Measurements from ENCODE around the gene ITPKB. TPM values are rescaled to one million over a fixed set of nuclear protein-coding genes. Genes with fewer than 3 reads are reported as not detected.

ITPKB gene
- total RNA-seq, 4 donors from 2014 or later: 29.7 to 117 (median 44.9) TPM

DNA sequence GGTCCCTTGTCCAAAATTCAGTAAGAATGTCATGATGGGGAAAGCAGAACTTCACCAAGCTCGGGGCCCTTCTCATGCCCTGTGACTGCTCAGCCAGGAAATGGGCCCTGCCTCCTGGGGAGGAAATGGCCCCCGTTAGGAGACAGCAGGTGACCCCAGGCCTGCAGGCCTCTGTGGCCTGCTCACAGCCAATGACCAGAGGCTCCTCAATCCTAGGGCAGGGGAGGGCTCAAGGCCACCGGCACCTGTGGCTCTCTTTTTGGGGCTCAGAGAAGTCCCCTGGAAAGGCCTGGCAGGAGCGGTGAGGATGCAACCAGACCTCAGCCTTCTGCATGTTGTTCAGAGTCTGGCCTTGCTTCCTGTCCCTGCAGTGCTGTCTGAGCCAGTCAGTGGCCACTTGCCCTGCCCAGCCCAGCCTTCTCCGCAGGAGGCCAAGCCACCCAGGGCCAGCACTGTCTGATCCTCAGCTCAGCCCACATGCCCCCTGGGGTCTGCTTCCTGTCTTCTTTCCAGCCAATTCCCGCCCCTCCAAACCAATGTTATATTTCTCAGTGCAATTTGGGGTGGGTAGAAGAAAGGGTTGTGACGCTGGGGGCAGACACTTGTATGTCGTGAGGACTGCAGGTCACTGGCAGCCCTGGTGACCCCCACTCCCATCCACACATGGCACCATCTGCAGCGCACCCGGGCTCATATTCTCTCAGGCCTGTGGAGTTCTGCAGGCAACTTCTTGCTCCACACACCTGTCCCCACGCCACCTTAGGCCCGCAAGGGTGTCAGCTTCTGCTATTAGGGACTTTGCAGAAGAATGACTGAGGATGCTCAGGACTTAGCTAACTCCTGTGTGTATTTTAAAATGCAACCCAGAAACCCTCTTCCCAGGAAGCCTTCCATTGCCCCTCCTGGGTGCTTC lies 83.6 kb downstream of the ITPKB start:
- intact Hi-C loops (cut with DNase I; ENCODE audit: low total_unique reads): no loop called here
- no peak overlapping the region for H3K27ac ChIP-seq
- no peaks in the 10 kb centered on the region for H3K36me3 ChIP-seq
- H3K9me3 ChIP-seq: no peaks in the 10 kb centered on the region
- H3K4me3 ChIP-seq: no peak overlapping the region
- DNase-seq: no peak
- no peak for TF ChIP-seq POLR2A (IDR thresholded peaks at IDR 0.05)
- TF ChIP-seq, protein P1, sequence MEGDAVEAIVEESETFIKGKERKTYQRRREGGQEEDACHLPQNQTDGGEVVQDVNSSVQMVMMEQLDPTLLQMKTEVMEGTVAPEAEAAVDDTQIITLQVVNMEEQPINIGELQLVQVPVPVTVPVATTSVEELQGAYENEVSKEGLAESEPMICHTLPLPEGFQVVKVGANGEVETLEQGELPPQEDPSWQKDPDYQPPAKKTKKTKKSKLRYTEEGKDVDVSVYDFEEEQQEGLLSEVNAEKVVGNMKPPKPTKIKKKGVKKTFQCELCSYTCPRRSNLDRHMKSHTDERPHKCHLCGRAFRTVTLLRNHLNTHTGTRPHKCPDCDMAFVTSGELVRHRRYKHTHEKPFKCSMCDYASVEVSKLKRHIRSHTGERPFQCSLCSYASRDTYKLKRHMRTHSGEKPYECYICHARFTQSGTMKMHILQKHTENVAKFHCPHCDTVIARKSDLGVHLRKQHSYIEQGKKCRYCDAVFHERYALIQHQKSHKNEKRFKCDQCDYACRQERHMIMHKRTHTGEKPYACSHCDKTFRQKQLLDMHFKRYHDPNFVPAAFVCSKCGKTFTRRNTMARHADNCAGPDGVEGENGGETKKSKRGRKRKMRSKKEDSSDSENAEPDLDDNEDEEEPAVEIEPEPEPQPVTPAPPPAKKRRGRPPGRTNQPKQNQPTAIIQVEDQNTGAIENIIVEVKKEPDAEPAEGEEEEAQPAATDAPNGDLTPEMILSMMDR (IDR thresholded peaks at IDR 0.05): no peak
- peaks cover 14 to 21% of the 10 kb centered on the region in 2 donors for H3K4me1 ChIP-seq
- H3K27me3 ChIP-seq: no peaks in the 10 kb centered on the region

DNA sequence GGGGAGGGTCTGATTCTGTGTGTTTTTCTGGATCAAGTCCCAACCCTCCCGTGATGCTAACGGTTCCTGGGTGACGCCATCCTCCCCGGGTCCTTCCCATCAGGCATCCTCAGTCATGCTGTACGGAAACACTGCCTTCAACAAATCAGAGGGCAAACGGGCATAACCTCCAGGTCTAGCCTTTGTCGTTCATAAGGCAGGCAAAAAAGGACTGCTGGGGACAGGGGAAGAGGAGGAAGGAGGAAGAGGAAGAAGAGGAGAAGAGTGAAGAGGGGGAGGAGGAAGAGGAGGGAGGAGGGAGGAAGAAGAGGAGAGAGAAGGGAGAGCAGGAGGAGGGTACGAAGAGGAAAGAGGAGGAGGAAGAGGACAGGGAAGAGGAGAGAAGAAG lies 84.4 kb downstream of the ITPKB start:
- DNase-seq: no peak
- TF ChIP-seq, protein P1 (IDR thresholded peaks at IDR 0.05): no peak
- TF ChIP-seq POLR2A (IDR thresholded peaks at IDR 0.05): no peak
- Histone ChIP-seq H3K36me3 (no peaks in the 10 kb centered on the region), H3K9me3 (no peaks in the 10 kb centered on the region), H3K27me3 (no peaks in the 10 kb centered on the region), H3K4me1 (peaks cover 8 to 15% of the 10 kb centered on the region in 2 donors), H3K4me3 (no peak overlapping the region), H3K27ac (no peak overlapping the region)
- intact Hi-C loops (cut with DNase I; ENCODE audit: low total_unique reads): no loop called here

DNA sequence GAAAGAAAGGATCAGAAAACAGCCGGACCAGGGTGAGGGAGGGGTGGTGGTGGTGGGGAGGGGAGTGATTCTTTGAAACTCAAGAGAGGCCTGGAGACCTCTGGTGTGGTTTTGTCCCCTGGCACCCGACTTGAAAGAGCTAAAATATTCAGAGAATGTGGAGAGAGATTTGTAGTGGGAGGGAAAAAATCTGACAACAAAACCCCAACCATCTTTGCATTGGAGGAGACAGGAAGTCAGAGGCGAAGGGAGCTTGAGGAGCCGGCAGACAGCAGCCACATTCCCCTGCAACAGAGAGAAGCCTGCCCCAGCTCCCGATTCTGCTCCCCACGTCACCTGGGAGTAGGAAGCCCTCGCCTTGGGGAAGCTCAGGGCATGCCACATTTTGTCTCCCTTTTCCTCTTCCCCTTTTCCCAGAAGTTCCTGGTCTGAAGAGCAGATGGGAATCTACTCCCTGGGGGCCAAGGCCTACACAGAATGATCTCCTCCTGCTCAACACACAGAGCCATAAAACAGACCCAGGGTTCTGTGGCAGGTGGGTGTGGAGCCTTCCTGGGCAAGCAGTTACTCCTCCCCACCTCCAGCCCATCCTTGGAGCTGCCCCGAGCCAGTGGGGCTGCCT lies 84.9 kb downstream of the ITPKB start:
- H3K4me1 ChIP-seq: peaks cover 7 to 13% of the 10 kb centered on the region in 2 donors
- TF ChIP-seq, protein P1 (IDR thresholded peaks at IDR 0.05): no peak
- no peak for TF ChIP-seq POLR2A (IDR thresholded peaks at IDR 0.05)
- no peak for DNase-seq
- H3K27me3 ChIP-seq: no peaks in the 10 kb centered on the region
- H3K9me3 ChIP-seq: no peaks in the 10 kb centered on the region
- intact Hi-C loops (cut with DNase I; ENCODE audit: low total_unique reads): no loop called here
- H3K36me3 ChIP-seq: no peaks in the 10 kb centered on the region
- H3K27ac ChIP-seq: no peak overlapping the region
- no peak overlapping the region for H3K4me3 ChIP-seq

DNA sequence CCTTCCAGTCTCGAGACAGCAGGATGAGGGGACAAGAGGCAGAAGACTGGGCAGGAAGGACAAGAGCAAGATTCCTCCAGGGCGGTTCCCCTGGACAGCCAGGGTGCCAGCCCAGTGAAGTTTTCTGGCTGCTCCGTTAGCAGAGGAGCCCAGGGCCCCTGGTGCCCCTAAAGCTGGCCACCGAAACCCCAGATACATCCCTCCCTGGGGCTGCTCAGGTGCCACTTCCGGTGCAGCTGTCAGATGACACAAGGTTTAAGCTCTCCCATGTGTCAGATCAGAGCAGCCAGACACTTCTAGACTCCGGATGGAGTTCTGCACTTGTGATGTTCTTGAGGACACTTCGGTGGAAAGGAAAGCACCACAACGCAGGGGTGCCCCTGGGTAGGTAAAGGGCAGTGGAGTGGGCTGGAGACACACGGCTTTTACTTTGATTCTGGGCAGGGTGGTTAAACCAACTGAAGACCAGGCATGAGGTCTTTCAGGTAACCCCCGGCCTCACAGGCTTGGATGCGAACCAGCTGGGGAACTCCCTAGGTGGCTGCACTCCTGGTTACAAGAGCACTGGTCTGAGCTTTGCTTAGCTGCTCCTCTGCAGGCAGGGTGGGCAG lies 85.7 kb downstream of the ITPKB start:
- no peak overlapping the region for H3K4me3 ChIP-seq
- H3K27ac ChIP-seq: no peak overlapping the region
- H3K27me3 ChIP-seq: no peaks in the 10 kb centered on the region
- DNase-seq: no peak
- H3K9me3 ChIP-seq: no peaks in the 10 kb centered on the region
- no peaks in the 10 kb centered on the region for H3K36me3 ChIP-seq
- intact Hi-C loops (cut with DNase I; ENCODE audit: low total_unique reads): no loop called here
- no peak for TF ChIP-seq POLR2A (IDR thresholded peaks at IDR 0.05)
- TF ChIP-seq, protein P1 (IDR thresholded peaks at IDR 0.05): no peak
- peaks cover 7 to 13% of the 10 kb centered on the region in 2 donors for H3K4me1 ChIP-seq

DNA sequence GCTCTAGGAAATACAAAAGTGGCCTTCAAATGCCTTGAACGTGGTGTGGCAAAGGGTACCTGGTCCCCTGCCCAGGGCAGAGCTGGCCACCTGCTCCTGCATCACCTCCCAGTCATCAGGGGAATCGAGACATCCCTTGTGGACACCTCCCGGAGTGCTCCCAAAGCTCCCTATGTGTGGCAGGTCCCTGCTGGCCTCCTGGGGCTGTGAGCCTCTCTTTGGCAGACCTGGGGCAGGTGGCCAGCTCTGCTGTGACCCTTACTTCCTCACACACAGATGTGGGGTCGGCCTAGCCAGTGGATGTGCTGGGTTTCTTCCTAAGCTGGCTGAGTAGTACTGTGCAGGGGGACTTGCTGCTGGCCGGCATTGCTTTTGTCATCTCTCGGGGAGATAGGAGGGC lies 86.5 kb downstream of the ITPKB start:
- H3K36me3 ChIP-seq: no peaks in the 10 kb centered on the region
- H3K4me1 ChIP-seq: peaks cover 7 to 13% of the 10 kb centered on the region in 2 donors
- H3K27me3 ChIP-seq: no peaks in the 10 kb centered on the region
- H3K9me3 ChIP-seq: no peaks in the 10 kb centered on the region
- no peak overlapping the region for H3K4me3 ChIP-seq
- intact Hi-C loops (cut with DNase I; ENCODE audit: low total_unique reads): no loop called here
- no peak for DNase-seq
- TF ChIP-seq, protein P1 (IDR thresholded peaks at IDR 0.05): no peak
- no peak for TF ChIP-seq POLR2A (IDR thresholded peaks at IDR 0.05)
- no peak overlapping the region for H3K27ac ChIP-seq
